Measurements from ENCODE around the gene CDH4. TPM values are rescaled to one million over a fixed set of nuclear protein-coding genes. Genes with fewer than 3 reads are reported as not detected.

CDH4 gene
- total and polyA plus RNA-seq, 2 of the 13 experiments (the other 11 are each of a cell fraction or from before 2014, with no cell fraction given), result not detected

DNA sequence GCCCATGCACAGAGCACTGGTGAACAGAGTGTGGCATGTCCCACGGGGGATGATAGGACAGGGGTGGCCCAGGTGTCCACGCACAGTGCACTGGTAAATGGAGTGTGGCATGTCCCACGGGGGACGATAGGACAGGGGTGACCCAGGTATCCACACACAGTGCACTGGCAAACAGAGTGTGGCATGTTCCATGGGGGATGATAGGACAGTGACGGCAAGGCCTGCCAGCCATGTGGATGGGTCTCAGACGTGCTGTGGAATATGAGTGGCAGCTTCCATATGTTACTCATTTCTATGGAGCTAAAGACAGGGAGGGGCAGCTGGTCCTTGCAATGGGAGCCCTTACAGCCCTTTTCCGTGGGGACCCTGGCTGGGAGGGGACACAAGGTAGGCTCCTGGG is 168.7 kb downstream of the CDH4 start (continued):
- TF ChIP-seq, protein P1, sequence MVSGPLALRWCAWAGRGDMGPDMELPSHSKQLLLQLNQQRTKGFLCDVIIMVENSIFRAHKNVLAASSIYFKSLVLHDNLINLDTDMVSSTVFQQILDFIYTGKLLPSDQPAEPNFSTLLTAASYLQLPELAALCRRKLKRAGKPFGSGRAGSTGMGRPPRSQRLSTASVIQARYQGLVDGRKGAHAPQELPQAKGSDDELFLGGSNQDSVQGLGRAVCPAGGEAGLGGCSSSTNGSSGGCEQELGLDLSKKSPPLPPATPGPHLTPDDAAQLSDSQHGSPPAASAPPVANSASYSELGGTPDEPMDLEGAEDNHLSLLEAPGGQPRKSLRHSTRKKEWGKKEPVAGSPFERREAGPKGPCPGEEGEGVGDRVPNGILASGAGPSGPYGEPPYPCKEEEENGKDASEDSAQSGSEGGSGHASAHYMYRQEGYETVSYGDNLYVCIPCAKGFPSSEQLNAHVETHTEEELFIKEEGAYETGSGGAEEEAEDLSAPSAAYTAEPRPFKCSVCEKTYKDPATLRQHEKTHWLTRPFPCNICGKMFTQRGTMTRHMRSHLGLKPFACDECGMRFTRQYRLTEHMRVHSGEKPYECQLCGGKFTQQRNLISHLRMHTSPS (CRISPR knock-in tag; IDR thresholded peaks at IDR 0.05; ENCODE audit: low read depth), result no peak
- TF ChIP-seq GABPB1 (CRISPR knock-in tag; IDR thresholded peaks at IDR 0.05), result no peak
- TF ChIP-seq, protein P2, sequence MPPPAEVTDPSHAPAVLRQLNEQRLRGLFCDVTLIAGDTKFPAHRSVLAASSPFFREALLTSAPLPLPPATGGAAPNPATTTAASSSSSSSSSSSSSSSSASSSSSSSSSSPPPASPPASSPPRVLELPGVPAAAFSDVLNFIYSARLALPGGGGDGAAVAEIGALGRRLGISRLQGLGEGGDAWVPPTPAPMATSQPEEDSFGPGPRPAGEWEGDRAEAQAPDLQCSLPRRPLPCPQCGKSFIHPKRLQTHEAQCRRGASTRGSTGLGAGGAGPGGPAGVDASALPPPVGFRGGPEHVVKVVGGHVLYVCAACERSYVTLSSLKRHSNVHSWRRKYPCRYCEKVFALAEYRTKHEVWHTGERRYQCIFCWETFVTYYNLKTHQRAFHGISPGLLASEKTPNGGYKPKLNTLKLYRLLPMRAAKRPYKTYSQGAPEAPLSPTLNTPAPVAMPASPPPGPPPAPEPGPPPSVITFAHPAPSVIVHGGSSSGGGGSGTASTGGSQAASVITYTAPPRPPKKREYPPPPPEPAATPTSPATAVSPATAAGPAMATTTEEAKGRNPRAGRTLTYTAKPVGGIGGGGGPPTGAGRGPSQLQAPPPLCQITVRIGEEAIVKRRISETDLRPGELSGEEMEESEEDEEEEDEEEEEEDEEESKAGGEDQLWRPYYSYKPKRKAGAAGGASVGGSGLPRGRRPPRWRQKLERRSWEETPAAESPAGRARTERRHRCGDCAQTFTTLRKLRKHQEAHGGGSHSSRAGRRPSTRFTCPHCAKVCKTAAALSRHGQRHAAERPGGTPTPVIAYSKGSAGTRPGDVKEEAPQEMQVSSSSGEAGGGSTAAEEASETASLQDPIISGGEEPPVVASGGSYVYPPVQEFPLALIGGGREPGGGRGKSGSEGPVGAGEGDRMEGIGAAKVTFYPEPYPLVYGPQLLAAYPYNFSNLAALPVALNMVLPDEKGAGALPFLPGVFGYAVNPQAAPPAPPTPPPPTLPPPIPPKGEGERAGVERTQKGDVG (CRISPR knock-in tag; IDR thresholded peaks at IDR 0.05; ENCODE audit: borderline replicate concordance), result no peak
- TF ChIP-seq ZNF382 (CRISPR knock-in tag; IDR thresholded peaks at IDR 0.05; ENCODE audit: borderline replicate concordance), result no peak

DNA sequence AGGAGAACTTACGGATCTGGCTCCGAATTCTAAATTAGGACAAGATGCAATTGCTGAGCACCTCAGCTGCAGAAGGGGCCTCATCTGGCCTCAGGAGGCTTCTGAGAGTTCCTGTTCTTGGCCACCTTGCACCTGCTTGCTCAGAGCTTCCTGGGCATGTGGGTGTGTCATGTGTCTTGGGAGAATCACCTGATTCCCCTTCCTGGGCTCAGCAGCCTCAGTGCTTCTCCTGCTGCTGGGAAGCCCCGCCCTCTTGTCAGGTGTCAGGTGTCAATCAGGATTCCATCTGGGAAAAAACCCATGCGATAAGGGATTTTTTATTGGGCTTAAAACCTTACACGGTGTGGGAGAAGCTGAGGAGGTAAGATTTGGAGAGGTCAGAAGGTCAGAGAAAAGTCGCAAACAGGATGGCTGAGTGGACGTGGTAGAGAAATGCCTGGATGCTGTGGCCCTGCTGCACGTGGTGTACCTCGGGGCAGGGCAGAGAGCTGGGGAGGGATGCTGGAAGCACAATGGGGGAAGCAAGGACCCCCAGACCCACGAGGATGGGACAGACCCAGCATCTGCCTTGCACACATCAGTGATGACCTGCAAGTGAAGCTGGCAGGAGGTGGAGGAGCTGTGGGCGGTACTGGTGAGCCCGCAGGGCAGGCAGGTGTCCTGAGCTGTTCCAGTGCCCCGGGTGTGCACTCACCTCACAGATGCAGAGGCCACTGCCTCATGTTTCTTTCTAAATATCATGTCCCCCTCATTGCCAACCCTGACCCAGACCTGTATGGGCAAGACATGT is 170.8 kb downstream of the CDH4 start:
- intact Hi-C loops (cut with micrococcal nuclease; ENCODE audit: unreplicated experiment) (no loop called here), in situ Hi-C loops (cut with HindIII; ENCODE audit: extremely low pct_ligation_motif_present, low pct_unique_long_range_greater_than_20kb) (no loop called here)
- Histone ChIP-seq H3K36me3 (replicated peaks in 1 of 2; ENCODE audit: control insufficient read depth in 1 of 2, insufficient read depth in 2 of 2, low read length in 2 of 2) (no peaks in the 10 kb centered on the region), H3K79me2 (ENCODE audit: insufficient read depth, low read length) (no peaks in the 10 kb centered on the region), H3K9me3 (ENCODE audit: low read length) (no peaks in the 10 kb centered on the region), H3K4me2 (ENCODE audit: low read depth, low read length) (no peak overlapping the region), H3K9ac (ENCODE audit: insufficient read depth, low read depth, low read length) (no peak overlapping the region), H2AFZ (ENCODE audit: low read length) (no peak overlapping the region), H3K27me3 (ENCODE audit: control insufficient read depth in 1 of 2, insufficient read depth in 2 of 2, low read length in 2 of 2) (peaks cover 8 to 24% of the 10 kb centered on the region in 2 experiments; a peak in 3 of 5 replicates), H3K27ac (ENCODE audit: extremely low read length, insufficient read depth, low read length) (no peak overlapping the region), H3K4me1 (ENCODE audit: insufficient read depth, low read length) (no peaks in the 10 kb centered on the region), H3K4me3 (replicated peaks in 1 of 3; ENCODE audit: insufficient read depth in 1 of 3, low read depth in 2 of 3, low read length in 3 of 3) (no peak overlapping the region), H4K20me1 (ENCODE audit: insufficient read depth, low read length) (peaks cover under 1% of the 10 kb centered on the region; the same call in 1 of the 2 replicates)
- FAIRE-seq (no peak), DNase-seq (ENCODE audit: low spot score) (no peak), ATAC-seq (no peak)
- no TSS peak for BruUV-seq (replicated peaks)
- ChIA-PET POLR2A (no interaction called here), CTCF (ENCODE audit: low intra/inter-chr PET ratio, low total read pairs) (no interaction called here)
- no peak for TF ChIP-seq ZNF883 (CRISPR knock-in tag; IDR thresholded peaks at IDR 0.05; ENCODE audit: not compliant biosample characterization)
- TF ChIP-seq NFE2 (CRISPR knock-in tag; IDR thresholded peaks at IDR 0.05), result no peak
- TF ChIP-seq HOXA3 (CRISPR knock-in tag; IDR thresholded peaks at IDR 0.05), result no peak
- no peak for TF ChIP-seq PHF5A (CRISPR knock-in tag; IDR thresholded peaks at IDR 0.05; ENCODE audit: low read depth, unreplicated experiment)
- 19% methylated on average over 13 of the region's 13 CpGs for WGBS (ENCODE audit: low lambda C conversion rate)

Measured in HepG2 (cell line).